ENCODE data around the gene ERFE.

Gene ERFE

GRCh38 chr2:238123218-238123971 is 35.4 kb upstream of the ERFE start:
- no peak for TF ChIP-seq CTCF (IDR thresholded peaks at IDR 0.05; ENCODE audit: low read depth, low read length)
- H3K4me3 ChIP-seq (ENCODE audit: low read depth, low read length), result no peak overlapping the region
- in situ Hi-C loops (cut with HindIII; ENCODE audit: low sequenced_read_pairs), result no loop called here
- no peak for DNase-seq (ENCODE audit: low read depth, low spot score)

GRCh38 chr2:238123991-238124470 is 34.7 kb upstream of the ERFE start:
- TF ChIP-seq CTCF (IDR thresholded peaks at IDR 0.05; ENCODE audit: low read depth, low read length), result no peak
- no peak overlapping the region for H3K4me3 ChIP-seq (ENCODE audit: low read depth, low read length)
- DNase-seq (ENCODE audit: low read depth, low spot score), result no peak
- in situ Hi-C loops (cut with HindIII; ENCODE audit: low sequenced_read_pairs), result no loop called here

GRCh38 chr2:238124488-238125126 is 34.2 kb upstream of the ERFE start:
- in situ Hi-C loops (cut with HindIII; ENCODE audit: low sequenced_read_pairs), result no loop called here
- DNase-seq (ENCODE audit: low read depth, low spot score), result no peak
- H3K4me3 ChIP-seq (ENCODE audit: low read depth, low read length), result no peak overlapping the region
- no peak for TF ChIP-seq CTCF (IDR thresholded peaks at IDR 0.05; ENCODE audit: low read depth, low read length)

- no peak overlapping the region for H3K4me3 ChIP-seq (ENCODE audit: low read depth, low read length)
- TF ChIP-seq CTCF (IDR thresholded peaks at IDR 0.05; ENCODE audit: low read depth, low read length), result no peak
- DNase-seq (ENCODE audit: low read depth, low spot score), result no peak
- in situ Hi-C loops (cut with HindIII; ENCODE audit: low sequenced_read_pairs), result no loop called here
Measured at GRCh38 chr2:238125127-238125885, 33.5 kb upstream of the ERFE start.

GRCh38 chr2:238126338-238126737 is 32.4 kb upstream of the ERFE start:
- TF ChIP-seq CTCF (IDR thresholded peaks at IDR 0.05; ENCODE audit: low read depth, low read length), result no peak
- H3K4me3 ChIP-seq (ENCODE audit: low read depth, low read length), result no peak overlapping the region
- no peak for DNase-seq (ENCODE audit: low read depth, low spot score)
- in situ Hi-C loops (cut with HindIII; ENCODE audit: low sequenced_read_pairs), result no loop called here

- in situ Hi-C loops (cut with HindIII; ENCODE audit: low sequenced_read_pairs), result no loop called here
- H3K4me3 ChIP-seq (ENCODE audit: low read depth, low read length), result no peak overlapping the region
- no peak for DNase-seq (ENCODE audit: low read depth, low spot score)
- no peak for TF ChIP-seq CTCF (IDR thresholded peaks at IDR 0.05; ENCODE audit: low read depth, low read length)
Measured at GRCh38 chr2:238126775-238127164, 32.0 kb upstream of the ERFE start.

All from astrocyte of the spinal cord (primary cell).